ENCODE results near the gene PLIN5.

DNA sequence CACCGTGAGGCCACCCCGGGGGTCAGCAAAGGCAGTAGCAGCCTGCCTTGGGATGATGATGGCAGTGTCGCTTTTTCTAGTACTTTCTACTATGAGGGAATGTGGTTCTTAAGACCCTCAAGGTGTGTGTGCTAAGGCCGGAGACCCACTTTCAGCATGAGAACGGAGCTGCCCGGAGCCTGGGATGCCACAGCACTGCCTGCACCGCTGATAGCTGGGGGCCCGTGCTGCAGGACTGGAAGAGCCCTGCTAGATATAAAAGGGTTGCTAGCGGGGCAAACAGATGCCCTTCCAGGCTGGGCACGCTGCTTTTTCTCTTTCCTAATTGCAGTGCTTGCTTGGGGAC, 31.2 kb downstream of the PLIN5 start:
- TF ChIP-seq EP300 (IDR thresholded peaks at IDR 0.05) (no peak), POLR2A (IDR thresholded peaks at IDR 0.05) (no peak)
- TF ChIP-seq, protein P1, sequence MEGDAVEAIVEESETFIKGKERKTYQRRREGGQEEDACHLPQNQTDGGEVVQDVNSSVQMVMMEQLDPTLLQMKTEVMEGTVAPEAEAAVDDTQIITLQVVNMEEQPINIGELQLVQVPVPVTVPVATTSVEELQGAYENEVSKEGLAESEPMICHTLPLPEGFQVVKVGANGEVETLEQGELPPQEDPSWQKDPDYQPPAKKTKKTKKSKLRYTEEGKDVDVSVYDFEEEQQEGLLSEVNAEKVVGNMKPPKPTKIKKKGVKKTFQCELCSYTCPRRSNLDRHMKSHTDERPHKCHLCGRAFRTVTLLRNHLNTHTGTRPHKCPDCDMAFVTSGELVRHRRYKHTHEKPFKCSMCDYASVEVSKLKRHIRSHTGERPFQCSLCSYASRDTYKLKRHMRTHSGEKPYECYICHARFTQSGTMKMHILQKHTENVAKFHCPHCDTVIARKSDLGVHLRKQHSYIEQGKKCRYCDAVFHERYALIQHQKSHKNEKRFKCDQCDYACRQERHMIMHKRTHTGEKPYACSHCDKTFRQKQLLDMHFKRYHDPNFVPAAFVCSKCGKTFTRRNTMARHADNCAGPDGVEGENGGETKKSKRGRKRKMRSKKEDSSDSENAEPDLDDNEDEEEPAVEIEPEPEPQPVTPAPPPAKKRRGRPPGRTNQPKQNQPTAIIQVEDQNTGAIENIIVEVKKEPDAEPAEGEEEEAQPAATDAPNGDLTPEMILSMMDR (IDR thresholded peaks at IDR 0.05), result no peak
